CD4-positive, alpha-beta T cell treated with Interleukin-15 for 4 hours (primary cell): Measurements from ENCODE around the gene HERC4.

Experiments used
- DNase-seq: peaks from one replicate; pipeline ENCODE4 v3.0.0-alpha.2; 2020; ENCODE audit warnings: low spot score

HERC4 gene, protein sequence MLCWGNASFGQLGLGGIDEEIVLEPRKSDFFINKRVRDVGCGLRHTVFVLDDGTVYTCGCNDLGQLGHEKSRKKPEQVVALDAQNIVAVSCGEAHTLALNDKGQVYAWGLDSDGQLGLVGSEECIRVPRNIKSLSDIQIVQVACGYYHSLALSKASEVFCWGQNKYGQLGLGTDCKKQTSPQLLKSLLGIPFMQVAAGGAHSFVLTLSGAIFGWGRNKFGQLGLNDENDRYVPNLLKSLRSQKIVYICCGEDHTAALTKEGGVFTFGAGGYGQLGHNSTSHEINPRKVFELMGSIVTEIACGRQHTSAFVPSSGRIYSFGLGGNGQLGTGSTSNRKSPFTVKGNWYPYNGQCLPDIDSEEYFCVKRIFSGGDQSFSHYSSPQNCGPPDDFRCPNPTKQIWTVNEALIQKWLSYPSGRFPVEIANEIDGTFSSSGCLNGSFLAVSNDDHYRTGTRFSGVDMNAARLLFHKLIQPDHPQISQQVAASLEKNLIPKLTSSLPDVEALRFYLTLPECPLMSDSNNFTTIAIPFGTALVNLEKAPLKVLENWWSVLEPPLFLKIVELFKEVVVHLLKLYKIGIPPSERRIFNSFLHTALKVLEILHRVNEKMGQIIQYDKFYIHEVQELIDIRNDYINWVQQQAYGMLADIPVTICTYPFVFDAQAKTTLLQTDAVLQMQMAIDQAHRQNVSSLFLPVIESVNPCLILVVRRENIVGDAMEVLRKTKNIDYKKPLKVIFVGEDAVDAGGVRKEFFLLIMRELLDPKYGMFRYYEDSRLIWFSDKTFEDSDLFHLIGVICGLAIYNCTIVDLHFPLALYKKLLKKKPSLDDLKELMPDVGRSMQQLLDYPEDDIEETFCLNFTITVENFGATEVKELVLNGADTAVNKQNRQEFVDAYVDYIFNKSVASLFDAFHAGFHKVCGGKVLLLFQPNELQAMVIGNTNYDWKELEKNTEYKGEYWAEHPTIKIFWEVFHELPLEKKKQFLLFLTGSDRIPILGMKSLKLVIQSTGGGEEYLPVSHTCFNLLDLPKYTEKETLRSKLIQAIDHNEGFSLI

DNA sequence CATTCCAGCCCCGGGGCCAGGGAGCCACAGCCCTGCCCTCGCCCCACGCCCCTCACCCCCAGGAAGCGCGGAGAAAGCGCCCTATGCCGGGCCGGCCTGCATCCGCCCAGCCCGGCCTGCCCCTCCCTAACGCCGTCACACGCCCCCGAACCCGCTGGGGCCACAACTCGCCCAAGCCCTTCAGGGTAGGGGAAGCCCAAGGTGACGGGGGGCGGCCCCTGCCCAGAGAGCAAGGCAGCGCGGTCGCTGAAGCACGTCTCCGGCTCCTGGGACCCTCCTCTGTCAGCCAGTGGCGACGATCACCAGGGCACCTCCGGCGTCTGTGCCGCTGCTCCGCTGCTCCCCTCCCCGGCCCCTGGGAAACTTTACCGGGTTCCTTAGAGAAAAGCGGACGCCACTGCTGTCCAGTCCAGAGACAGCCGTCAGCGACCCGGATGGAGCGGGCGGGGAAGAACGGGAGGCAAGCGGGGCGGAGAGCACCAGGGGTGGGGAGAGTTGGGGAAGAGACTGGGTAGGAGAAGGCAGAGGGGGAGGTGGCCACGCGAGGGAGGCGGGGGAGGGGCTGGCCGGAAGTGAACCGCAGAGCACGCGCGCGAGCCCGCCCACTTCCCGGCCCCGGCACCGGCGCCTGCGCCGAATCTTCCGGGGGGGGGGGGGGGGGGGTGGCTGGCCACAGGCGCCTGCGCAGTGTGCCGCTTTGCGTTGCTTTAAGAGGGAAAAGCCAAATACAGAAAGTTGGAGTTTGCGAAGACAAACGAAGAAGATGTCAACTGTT is at the start of gene HERC4:
Gene HERC4 (minus strand): TSS at position 509 of the 775 bp plus-strand sequence. CDS start 2,175 bp downstream, outside the sequence.
- DNase-seq = peak; percentile 88

DNA sequence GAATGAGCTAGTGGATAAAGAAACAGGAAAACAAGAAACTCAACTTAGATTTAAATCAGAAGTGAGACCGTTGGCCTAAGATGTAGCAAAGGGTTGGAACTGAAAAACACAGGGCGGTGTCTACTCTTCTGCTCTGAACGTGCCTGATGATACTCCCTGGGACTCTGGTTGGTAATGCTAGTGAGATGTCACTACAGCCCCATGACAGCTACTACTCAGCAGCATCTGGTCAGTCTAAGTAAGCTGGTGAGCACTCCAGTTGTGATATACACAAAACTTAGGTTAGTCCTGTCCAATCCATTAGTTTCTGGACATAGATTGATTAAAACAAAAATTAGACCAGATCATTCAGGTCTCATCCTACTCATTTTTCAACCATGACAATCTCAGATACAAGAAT is 49.6 kb upstream of the HERC4 start:
- no peak for DNase-seq

- DNase-seq = no peak
These were observed 46.8 kb upstream of the HERC4 start for GRCh38 chr10:68121852-68122251.

GRCh38 chr10:68121020-68121743 is 46.1 kb upstream of the HERC4 start:
- no peak for DNase-seq

DNA sequence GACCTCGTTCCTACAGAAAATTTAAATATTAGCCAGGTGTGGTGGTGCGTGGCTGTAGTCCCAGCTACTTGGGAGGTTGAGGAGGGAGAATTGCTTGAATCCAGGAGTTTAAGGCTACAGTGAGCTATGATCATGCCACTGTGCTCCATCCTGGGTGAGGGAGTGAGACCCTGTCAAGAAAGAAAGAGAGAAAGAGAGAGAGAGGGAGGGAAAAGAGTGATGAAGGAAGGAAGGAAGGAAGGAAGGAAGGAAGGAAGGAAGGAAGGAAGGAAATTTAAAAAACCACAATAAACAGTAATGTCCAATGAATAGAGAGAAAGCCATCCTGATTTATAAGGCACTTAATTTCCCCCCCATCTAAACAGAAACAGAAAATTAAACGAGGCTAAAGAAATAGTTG is 43.6 kb upstream of the HERC4 start:
- no peak for DNase-seq

GRCh38 chr10:68112837-68113236 is 37.8 kb upstream of the HERC4 start:
- no peak for DNase-seq

- DNase-seq = no peak
These were observed 36.5 kb upstream of the HERC4 start for GRCh38 chr10:68111584-68111983.

DNA sequence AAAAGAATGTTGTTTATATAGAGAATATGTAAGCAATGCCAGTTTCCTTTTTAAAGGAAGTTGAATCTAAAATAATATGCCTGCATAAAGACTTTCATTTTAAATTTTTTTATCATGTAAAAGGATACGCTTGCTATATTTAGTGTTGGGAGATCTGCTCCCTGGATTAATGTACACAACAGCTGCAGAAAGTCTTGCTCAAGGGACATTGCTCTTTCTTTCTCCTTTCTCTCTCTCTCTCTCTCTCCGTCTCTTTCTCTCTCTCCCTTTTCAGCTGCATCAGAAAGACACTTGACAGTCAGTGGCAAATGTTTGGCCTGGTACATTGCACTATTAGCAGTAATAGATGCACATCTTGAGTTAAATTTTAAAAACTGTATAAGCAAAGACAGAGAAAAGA is 34.9 kb upstream of the HERC4 start:
- no peak for DNase-seq

DNA sequence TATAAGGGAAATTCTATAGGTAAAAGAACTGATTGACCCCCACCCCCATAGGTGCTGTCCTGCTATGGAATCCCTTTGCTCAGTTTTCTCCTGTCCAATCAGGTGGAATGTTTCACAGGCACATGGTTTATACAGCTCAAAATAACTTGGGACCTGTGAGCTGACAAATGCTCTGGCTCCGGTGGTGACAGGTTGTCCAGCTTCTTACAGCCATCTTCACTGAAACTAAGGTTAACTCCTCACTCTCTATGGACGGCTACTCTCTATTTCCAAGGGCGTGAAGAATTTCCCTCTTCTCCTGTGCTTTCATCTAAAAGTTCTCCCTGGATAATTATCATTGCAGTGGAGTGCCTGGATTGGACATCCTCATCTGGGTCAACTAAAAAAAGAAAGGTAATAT is 34.2 kb upstream of the HERC4 start, which contains the start of gene MYPN:
Gene MYPN (plus strand): TSS at position 158 of the 400 bp plus-strand sequence. CDS start 11,951 bp downstream, outside the sequence.
- DNase-seq = no peak

DNA sequence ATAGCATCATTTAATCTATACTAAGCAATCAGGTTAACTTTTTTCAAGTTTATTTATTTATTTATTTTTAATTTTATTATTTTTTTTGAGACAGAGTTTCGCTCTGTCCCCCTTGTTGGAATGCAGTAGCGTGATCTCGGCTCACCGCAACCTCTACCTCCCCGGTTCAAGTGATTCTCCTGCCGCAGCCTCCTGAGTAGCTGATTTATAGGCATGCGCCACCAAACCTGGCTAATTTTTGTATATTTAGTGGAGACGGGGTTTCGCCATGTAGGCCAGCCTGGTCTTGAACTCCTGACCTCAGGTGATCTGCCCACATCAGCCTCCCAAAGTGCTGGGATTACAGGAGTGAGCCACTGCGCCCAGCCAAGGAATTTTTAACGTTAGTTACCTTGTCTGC is 33.6 kb upstream of the HERC4 start:
- no peak for DNase-seq

- no peak for DNase-seq
These were observed 33.0 kb upstream of the HERC4 start for GRCh38 chr10:68108051-68108450.

DNA sequence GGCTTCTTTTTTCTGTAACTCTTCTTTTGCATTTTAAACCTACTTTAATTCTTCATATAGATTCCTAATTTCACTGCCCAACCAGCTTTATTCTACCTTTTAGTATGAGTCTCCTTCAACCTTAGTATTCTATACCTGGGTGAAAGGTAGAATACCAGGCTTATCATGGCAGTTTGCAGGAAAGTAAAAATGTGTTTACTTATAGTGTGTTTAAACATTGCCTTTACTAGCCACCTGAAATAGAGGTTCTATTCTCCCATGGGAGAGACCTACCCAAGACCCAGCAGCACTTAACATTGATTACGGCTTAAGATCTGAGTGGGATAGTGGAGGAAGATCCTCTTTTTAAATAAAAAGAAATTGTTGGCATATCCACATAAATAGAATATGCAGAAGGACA is 32.6 kb upstream of the HERC4 start:
- no peak for DNase-seq

DNA sequence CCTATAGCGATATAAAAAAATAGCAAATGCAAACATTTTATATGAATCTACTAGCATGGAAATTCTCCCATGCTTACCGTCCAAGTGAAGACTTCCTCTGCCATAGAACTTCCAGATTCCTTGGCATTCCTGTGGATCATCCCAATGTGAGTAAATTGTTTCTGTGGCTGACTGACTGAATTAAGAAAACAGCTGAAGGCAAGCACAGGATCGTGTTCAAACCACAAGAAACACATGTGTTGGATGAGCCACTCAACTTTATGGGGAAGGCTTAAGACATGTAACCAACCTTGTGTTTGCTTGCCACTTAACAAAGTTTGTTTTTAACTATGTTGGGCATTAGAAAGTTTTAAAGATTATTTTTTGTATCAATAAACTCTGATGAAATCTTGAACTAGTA is 31.6 kb upstream of the HERC4 start:
- DNase-seq = no peak

DNA sequence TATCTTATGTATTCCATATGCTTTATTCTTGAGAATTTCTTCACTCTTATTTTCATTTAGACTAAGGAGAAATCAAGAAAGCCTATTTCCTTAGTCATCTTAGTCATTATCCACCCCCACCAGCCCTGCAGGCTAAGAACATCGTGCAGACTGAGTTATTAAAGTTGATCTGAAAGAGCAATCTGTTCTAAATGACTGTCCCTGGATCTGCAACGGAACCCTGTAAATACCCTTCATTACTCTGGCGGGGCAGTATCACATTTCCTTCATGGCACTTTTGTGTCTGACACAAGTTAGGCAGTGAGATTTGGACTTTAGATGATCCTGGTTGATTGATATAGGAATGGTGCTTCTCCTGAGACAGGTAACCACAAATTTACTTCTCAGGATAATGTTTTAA is 30.7 kb upstream of the HERC4 start:
- DNase-seq = no peak

GRCh38 chr10:68103901-68104300 is 28.8 kb upstream of the HERC4 start:
- no peak for DNase-seq

DNA sequence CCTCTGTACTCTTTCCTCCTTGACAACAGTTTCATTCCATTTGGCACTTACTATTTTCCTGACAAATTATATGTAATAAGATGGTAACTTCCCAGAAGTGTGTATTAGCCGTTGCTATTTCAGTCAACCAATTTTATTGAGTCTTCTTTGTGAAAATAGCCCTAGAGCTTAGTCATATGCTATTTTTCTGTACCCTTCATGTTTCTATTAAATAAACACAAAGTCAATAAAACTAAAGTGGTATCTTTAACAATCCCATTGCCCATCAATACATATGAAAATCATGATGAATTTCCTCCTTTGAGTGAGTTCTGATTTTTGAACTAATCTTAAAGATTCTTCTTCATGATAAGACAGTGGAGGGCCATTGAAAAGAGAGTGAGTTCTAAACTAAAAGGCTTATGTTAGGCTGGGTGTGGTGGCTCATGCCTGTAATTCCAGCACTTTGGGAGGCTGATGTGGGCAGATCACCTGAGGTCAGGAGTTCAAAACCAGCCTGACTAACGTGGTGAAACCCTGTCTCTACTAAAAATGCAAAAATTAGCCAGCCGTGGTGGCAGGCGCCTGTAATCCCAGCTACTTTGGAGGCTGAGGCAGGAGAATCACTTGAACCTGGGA is 28.3 kb upstream of the HERC4 start:
- no peak for DNase-seq

- DNase-seq = no peak
These were observed 26.0 kb upstream of the HERC4 start for GRCh38 chr10:68101066-68101465.

DNA sequence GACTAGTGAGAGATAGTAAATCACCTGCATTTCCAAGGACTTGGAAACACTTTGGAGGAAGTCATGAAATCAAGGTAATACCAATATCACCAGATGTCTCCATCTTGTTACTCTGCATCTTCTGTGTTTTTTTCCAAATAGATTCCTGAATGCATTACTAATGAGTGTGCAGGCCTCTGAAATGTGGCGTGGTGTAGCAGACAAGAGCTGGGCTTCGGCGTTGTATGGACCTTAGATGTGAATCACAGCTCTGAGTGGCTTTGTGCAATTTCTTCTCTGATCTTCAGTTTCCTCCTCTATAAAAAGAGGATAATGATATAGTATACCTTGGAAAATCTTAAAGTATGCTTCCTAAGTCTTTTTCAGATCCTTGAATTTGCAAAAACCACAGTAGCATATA is 24.7 kb upstream of the HERC4 start:
- DNase-seq = no peak

DNA sequence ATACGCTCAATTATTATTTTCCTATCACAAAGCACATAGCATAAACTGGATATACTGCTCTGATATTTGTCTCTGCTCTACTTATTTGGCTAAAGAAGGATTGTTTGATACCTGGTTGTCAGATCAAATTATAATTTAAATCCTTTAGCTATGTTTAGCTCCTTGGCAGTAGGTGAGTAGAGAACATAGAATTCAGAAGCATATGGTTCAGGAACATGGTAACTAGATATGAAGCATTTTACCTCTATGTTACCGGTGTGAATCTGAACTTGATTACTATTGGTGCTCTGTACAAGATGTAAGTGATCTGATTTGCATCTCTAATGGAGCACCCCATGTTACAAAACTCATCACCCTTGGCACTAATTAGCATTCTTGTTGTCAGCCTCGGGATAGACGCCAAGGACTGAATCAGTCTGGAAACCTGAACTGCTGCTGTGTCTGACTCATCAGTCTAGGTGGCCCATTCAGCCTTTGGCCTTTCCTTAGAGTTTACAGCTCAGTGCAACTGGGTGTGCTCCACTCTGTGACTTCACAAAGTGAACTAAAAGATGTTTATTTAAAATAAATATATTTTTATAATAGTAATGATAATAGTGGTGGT is 21.9 kb upstream of the HERC4 start:
- no peak for DNase-seq

DNA sequence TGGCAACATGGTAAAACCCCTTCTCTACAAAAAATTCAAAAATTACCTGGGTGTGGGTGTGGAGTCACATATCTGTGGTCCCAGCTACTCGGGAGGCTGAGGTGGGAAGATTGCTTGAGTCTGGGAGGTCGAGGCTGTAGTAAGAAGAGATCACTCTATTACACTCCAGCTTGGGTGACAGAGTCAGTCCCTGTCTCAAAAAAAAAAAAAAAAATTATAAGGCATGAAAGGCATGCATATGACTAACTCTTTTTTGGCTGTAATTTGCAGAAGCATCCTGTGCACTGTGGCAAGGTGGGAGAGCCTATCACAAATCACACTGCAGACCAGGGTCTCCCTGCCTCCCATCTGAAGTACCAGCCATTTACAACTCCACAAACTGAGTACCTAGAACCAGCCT is 20.1 kb upstream of the HERC4 start:
- DNase-seq = no peak
